ENCODE measurements around the gene COL25A1. TPM values are rescaled to one million over a fixed set of nuclear protein-coding genes. Genes with fewer than 3 reads are reported as not detected.
"Not testable (repeated sequence)": the region's sequence is repeated elsewhere in the genome, so short reads cannot be mapped to it uniquely, and the experiment has no call there.

The COL25A1 gene
- total RNA-seq, 1 experiment from 2014 or later = not detected

GRCh38 chr4:109079731-109080130, 222.7 kb downstream of the COL25A1 start:
- no peak for DNase-seq (ENCODE audit: low spot score)
- in situ Hi-C loops (cut with HindIII; ENCODE audit: low sequenced_read_pairs) = no loop called here

- no peak for DNase-seq (ENCODE audit: low spot score)
- in situ Hi-C loops (cut with HindIII; ENCODE audit: low sequenced_read_pairs) = no loop called here
Measured at GRCh38 chr4:109079201-109079600, 223.3 kb downstream of the COL25A1 start.

GRCh38 chr4:109078724-109079123, 223.7 kb downstream of the COL25A1 start:
- DNase-seq (ENCODE audit: low spot score) = no peak

GRCh38 chr4:109077505-109077904, 225.0 kb downstream of the COL25A1 start:
- DNase-seq (ENCODE audit: low spot score) = no peak
- in situ Hi-C loops (cut with HindIII; ENCODE audit: low sequenced_read_pairs) = no loop called here

More at GRCh38 chr4:109078724-109079123, 223.7 kb downstream of the COL25A1 start:
- in situ Hi-C loops (cut with HindIII; ENCODE audit: low sequenced_read_pairs) = no loop called here

- DNase-seq (ENCODE audit: low spot score); in situ Hi-C loops (cut with HindIII; ENCODE audit: low sequenced_read_pairs): not testable (repeated sequence)
Measured at GRCh38 chr4:109076709-109077108, 225.7 kb downstream of the COL25A1 start.

- in situ Hi-C loops (cut with HindIII; ENCODE audit: low sequenced_read_pairs) = no loop called here
- DNase-seq (ENCODE audit: low spot score) = no peak
Measured at GRCh38 chr4:109075621-109076020, 226.8 kb downstream of the COL25A1 start.

- in situ Hi-C loops (cut with HindIII; ENCODE audit: low sequenced_read_pairs) = no loop called here
- DNase-seq (ENCODE audit: low spot score) = no peak
Measured at GRCh38 chr4:109072595-109072994, 229.9 kb downstream of the COL25A1 start.

GRCh38 chr4:109070677-109071076, 231.8 kb downstream of the COL25A1 start:
- DNase-seq (ENCODE audit: low spot score); in situ Hi-C loops (cut with HindIII; ENCODE audit: low sequenced_read_pairs): not testable (repeated sequence)

- in situ Hi-C loops (cut with HindIII; ENCODE audit: low sequenced_read_pairs) = no loop called here
Measured at GRCh38 chr4:109067508-109068235, 234.8 kb downstream of the COL25A1 start.

GRCh38 chr4:109065006-109065405, 237.5 kb downstream of the COL25A1 start:
- no peak for DNase-seq (ENCODE audit: low spot score)
- in situ Hi-C loops (cut with HindIII; ENCODE audit: low sequenced_read_pairs) = no loop called here

More at GRCh38 chr4:109067508-109068235, 234.8 kb downstream of the COL25A1 start:
- DNase-seq (ENCODE audit: low spot score) = no peak

GRCh38 chr4:109053257-109053656, 249.2 kb downstream of the COL25A1 start:
- no peak for DNase-seq (ENCODE audit: low spot score)
- in situ Hi-C loops (cut with HindIII; ENCODE audit: low sequenced_read_pairs) = no loop called here

GRCh38 chr4:109052821-109053220, 249.6 kb downstream of the COL25A1 start:
- DNase-seq (ENCODE audit: low spot score) = no peak
- in situ Hi-C loops (cut with HindIII; ENCODE audit: low sequenced_read_pairs) = no loop called here

GRCh38 chr4:109051054-109051453, 251.4 kb downstream of the COL25A1 start:
- in situ Hi-C loops (cut with HindIII; ENCODE audit: low sequenced_read_pairs) = no loop called here
- DNase-seq (ENCODE audit: low spot score) = no peak

- in situ Hi-C loops (cut with HindIII; ENCODE audit: low sequenced_read_pairs) = no loop called here
- no peak for DNase-seq (ENCODE audit: low spot score)
Measured at GRCh38 chr4:109049926-109050325, 252.5 kb downstream of the COL25A1 start.

GRCh38 chr4:109046471-109047201, 255.8 kb downstream of the COL25A1 start:
- DNase-seq (ENCODE audit: low spot score) = no peak
- in situ Hi-C loops (cut with HindIII; ENCODE audit: low sequenced_read_pairs) = no loop called here

- no peak for DNase-seq (ENCODE audit: low spot score)
- in situ Hi-C loops (cut with HindIII; ENCODE audit: low sequenced_read_pairs) = no loop called here
Measured at GRCh38 chr4:109044431-109044830, 258.0 kb downstream of the COL25A1 start.

- in situ Hi-C loops (cut with HindIII; ENCODE audit: low sequenced_read_pairs) = no loop called here
- no peak for DNase-seq (ENCODE audit: low spot score)
Measured at GRCh38 chr4:109043286-109043685, 259.2 kb downstream of the COL25A1 start.

- in situ Hi-C loops (cut with HindIII; ENCODE audit: low sequenced_read_pairs) = no loop called here
- DNase-seq (ENCODE audit: low spot score) = no peak
Measured at GRCh38 chr4:109041463-109042360, 260.7 kb downstream of the COL25A1 start.

GRCh38 chr4:109040441-109040840, 262.0 kb downstream of the COL25A1 start:
- DNase-seq (ENCODE audit: low spot score) = no peak
- in situ Hi-C loops (cut with HindIII; ENCODE audit: low sequenced_read_pairs) = no loop called here

- in situ Hi-C loops (cut with HindIII; ENCODE audit: low sequenced_read_pairs) = no loop called here
- DNase-seq (ENCODE audit: low spot score) = no peak
Measured at GRCh38 chr4:109037026-109037425, 265.4 kb downstream of the COL25A1 start.

All from G401 (cell line).